Fibroblast of mammary gland (primary cell): ENCODE results near the gene LCORL.
A peak's percentile ranks its signal among the peaks of the same experiment; 100 is the strongest.

Source experiments
- DNase-seq: peaks from one replicate; pipeline ENCODE4 v3.0.0-alpha.2; 2010; ENCODE audit warnings: low read depth
- H3K4me3 ChIP-seq: 2 replicates; pipeline ENCODE4 v1.5.1; 2011; ENCODE audit warnings: low read depth, mild to moderate bottlenecking, low read length, moderate library complexity; ENCODE audit not compliant: control insufficient read depth
- TF ChIP-seq, protein P1 (sequence below): conservative IDR thresholded peaks from 2 replicates; pipeline ENCODE4 v1.5.1; 2011; ENCODE audit warnings: low read depth, low read length, inconsistent platforms; ENCODE audit not compliant: control insufficient read depth, insufficient read depth

LCORL gene

GRCh38 chr4:18052158-18052557 lies 30.6 kb upstream of the LCORL start:
- TF ChIP-seq, protein P1, sequence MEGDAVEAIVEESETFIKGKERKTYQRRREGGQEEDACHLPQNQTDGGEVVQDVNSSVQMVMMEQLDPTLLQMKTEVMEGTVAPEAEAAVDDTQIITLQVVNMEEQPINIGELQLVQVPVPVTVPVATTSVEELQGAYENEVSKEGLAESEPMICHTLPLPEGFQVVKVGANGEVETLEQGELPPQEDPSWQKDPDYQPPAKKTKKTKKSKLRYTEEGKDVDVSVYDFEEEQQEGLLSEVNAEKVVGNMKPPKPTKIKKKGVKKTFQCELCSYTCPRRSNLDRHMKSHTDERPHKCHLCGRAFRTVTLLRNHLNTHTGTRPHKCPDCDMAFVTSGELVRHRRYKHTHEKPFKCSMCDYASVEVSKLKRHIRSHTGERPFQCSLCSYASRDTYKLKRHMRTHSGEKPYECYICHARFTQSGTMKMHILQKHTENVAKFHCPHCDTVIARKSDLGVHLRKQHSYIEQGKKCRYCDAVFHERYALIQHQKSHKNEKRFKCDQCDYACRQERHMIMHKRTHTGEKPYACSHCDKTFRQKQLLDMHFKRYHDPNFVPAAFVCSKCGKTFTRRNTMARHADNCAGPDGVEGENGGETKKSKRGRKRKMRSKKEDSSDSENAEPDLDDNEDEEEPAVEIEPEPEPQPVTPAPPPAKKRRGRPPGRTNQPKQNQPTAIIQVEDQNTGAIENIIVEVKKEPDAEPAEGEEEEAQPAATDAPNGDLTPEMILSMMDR, result no peak
- no peak for DNase-seq

DNA sequence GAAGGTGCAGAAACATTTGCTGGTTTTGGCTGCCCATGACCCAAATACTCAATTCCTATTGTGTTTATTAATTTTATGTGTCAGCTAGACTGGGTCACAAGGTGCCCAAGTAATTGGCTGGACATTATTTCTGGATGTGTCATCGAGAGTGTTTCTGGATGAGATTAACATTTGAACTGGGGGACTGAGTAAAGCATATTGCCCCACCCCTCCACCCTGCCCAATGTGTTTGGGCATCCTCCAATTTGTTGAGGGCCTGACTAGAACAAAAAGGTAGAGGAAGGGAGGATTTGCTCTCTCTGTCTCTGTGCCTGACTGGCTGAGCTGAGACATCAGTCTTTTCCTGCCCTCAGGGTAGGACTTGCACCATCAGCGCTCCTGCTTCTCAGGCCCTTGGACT lies 29.7 kb upstream of the LCORL start:
- TF ChIP-seq, protein P1, result no peak
- peak; percentile 37 for DNase-seq
- no peak overlapping the region for H3K4me3 ChIP-seq

More at GRCh38 chr4:18052158-18052557, 30.6 kb upstream of the LCORL start:
- H3K4me3 ChIP-seq, result no peak overlapping the region

GRCh38 chr4:18050448-18050847 lies 28.9 kb upstream of the LCORL start:
- no peak for DNase-seq
- TF ChIP-seq, protein P1, result no peak
- H3K4me3 ChIP-seq, result no peak overlapping the region

GRCh38 chr4:18049446-18049845 lies 27.9 kb upstream of the LCORL start:
- TF ChIP-seq, protein P1, result no peak
- H3K4me3 ChIP-seq, result no peak overlapping the region
- DNase-seq, result peak; percentile 14

- DNase-seq, result no peak
- H3K4me3 ChIP-seq, result no peak overlapping the region
- TF ChIP-seq, protein P1, result peak; percentile 25
These were observed 21.2 kb upstream of the LCORL start for GRCh38 chr4:18042754-18043153.

GRCh38 chr4:18042012-18042411 lies 20.5 kb upstream of the LCORL start:
- TF ChIP-seq, protein P1, result no peak
- H3K4me3 ChIP-seq, result no peak overlapping the region
- no peak for DNase-seq

DNA sequence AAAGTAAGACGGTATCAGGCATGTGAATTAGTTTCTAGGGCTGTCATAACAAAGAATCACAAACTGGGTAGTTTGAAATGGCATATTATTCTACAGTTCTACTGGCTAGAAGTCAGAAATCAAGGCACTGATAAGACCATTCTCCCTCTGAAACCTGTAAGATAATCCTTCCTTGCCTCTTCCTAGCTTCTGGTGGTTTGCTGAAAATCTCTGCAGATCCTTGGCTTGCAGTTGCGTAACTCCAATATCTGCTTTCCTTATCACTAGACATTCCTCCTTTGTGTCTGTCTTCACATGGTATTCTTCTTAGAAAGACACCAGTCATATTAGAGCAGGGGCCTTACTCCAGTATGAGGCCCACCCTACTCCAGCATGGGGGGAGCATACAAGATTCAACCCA lies 19.6 kb upstream of the LCORL start:
- DNase-seq, result no peak
- TF ChIP-seq, protein P1, result no peak
- H3K4me3 ChIP-seq, result no peak overlapping the region
